Activated gamma-delta T cell treated with Interleukin-2 at 50 U/mL for 16 hours (primary cell): ENCODE data around the gene KIFC3.
"Not testable (repeated sequence)": the region's sequence is repeated elsewhere in the genome, so short reads cannot be mapped to it uniquely, and the experiment has no call there.

ENCODE experiments used
- DNase-seq: peaks from one replicate; pipeline ENCODE4 v3.0.0-alpha.2; 2020

The KIFC3 gene

DNA sequence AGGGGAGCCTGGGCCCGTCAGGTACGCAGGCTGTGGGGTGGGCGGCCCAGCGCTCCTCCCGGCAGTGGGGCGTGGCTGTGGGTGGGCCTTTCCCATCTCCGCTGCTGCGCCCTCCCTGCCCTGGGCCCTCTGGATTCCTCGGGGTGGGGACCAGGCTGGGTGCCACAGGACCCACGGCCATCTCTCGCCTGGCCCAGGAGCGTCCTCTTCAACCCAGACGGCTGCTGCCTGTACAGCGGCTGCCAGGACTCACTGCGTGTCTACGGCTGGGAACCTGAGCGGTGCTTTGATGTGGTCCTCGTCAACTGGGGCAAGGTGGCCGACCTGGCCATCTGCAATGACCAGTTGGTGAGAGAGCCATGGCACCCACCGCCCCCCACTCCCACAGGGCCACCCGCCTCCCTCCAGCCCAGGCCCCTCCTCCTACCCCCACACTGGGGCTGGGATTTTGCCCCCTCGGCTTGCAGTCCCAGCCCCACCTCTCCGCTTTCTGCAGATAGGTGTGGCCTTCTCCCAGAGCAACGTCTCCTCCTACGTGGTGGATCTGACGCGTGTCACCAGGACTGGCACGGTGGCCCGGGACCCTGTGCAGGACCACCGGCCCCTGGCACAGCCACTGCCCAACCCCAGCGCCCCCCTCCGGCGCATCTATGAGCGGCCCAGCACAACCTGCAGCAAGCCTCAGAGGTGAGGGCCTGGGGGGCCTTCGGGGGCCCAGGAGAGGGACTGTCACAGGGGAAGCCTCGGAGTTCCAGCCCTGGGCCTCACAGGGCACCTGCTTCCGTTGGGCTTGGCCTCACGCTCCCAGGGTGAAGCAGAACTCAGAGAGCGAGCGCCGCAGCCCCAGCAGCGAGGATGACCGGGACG, 49.5 kb downstream of the KIFC3 start:
- no peak for DNase-seq

DNA sequence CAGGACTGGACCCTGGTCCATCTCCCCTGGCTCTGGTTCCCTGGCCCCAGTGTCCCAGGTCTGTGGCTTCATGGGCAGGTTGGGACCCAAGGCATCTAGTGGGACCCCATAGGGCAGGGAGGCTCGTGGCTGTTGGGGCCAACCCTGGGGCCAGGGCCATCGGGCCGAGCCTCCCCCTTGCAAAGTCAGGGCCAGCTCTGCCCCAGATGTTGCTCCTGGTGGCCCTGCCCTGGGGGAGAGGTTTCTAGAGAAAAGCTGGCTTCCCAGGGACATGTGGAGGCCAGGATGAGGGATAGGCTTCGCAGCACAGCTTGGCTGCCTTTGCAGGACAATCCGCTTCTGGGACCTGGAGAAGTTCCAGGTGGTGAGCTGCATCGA, 50.1 kb downstream of the KIFC3 start:
- DNase-seq = no peak

DNA sequence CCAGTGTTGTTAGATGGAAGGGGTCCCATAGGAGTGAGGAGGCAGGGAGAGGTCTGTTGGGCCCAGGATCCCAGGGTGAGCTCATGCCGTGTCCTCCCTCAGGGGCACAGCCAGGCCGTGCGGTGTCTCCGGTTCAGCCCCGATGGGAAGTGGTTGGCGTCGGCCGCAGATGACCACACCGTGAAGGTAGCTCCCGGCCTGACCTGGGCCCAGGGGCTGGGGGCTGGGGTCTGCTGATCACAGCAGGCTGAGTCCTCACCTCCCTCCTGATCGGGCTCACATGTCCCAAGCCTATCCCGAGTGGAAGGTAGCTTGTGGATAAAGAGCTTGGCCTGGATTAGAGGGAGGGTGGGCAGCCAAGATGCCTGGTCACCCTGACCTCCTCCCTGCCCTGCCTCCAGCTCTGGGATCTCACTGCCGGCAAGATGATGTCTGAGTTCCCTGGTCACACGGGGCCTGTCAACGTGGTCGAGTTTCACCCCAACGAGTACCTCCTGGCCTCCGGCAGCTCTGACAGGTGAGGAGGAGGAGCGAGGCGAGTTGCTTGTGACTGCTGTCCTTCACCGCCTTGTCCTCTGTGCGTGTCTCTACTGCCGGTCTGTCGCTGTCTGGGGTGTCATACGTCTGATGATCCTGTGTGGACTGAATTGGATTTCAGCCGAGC, 50.6 kb downstream of the KIFC3 start:
- no peak for DNase-seq

DNA sequence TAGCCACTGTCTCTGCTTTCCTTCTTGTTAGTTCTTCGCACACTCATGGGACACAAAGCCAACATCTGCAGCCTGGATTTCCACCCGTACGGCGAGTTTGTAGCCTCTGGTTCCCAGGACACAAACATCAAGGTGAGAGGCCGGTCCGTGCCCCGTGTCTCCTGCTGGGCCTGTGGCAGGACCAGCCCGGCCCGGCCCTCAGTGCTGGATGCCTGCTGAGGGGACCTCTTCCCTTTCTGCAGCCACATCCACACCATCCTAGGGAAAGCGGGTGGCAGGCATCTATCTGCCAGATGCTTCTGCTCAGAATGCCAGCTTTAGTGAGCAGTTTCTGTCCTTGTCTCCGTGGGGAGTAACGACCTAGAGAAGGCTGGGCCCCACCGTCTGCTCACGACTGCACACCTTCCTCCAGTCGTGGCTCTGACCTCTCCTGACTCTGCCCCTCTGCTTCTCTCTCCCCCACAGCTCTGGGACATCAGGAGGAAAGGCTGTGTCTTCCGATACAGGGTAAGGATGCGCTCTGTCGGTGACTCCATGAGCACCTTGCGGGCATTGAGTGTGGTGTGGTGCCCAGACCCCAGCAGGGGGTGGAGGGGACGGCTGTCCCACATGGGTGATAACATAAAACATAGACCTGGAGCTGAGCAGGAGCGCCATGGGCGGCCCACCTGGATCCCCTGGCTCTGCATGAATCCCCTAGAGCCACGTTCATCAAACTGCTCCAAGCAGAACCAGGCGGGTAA, 51.3 kb downstream of the KIFC3 start:
- no peak for DNase-seq

DNA sequence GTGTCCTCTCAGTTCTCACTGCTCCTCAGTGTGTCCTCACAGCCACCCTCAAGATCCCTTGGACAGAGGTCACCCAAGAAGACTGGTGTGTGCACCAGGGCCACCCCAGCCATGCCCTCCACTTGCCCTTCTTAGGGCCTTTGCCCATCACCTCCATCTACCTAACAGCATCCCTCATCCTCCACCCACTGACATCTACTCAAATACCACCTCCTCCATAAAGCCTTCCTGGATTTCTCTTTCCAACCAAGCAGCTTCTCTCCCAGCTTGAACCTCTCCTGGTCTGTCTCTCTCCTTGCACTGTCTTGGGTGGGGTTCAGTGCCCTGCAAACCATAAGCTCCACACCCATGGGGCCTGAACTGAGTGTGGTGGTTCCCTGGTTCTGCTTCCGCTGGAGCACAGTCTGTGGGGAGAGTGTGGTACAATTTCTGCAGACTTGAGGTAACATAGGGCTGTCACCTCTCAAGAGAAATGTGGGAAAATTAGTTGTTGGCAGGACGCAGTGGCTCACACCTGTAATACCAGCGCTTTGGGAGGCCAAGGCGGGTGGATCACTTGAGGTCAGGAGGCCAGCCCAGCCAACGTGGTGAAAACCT, 52.3 kb downstream of the KIFC3 start:
- DNase-seq = no peak

DNA sequence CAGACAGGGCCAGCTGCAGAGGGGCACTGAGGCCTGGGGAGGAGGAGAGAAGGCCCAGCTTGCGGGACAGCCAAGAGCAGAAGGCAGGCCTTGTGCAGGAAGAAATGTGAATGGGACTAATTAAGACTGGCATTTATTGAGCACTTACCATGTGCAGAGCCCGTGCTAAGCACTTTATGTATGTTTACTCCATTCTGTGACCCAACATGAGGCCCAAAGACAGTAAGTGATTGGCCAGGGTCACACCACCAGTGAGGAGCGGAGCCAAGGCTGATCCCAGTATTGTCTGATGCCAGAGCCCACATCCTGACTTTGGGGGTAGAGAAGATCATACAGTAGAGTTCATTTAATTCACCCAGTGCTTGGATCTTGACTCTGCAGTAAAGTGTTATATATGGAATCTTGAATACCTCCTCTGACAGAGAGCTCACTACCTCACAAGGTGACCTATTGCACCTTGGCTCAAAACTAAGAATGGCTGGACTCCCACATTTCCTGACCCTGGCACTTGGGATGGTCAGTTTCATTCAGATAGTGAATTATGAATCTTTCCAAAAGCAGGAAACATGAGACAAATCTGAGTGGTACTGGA, 53.1 kb downstream of the KIFC3 start:
- DNase-seq = no peak

DNA sequence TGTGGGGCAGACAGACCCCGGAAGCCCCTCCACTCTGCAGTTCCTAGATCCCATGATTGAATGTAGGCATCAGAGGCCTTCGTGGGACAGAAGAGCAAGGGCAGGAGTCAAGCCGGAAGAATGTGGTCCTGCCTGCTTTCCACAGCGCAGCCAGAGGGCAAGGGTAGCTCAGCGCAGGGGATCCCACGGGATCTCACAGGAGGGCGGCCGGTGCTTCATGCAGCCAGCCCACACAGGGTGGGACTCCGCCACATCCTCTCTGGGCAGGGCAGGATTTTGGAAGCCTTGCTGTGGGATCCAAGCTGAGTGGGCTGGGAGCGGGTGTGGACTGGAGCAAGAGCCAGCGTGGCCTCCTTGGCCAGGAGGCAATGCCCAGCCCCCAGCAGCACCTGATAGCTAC, 53.7 kb downstream of the KIFC3 start:
- no peak for DNase-seq

DNA sequence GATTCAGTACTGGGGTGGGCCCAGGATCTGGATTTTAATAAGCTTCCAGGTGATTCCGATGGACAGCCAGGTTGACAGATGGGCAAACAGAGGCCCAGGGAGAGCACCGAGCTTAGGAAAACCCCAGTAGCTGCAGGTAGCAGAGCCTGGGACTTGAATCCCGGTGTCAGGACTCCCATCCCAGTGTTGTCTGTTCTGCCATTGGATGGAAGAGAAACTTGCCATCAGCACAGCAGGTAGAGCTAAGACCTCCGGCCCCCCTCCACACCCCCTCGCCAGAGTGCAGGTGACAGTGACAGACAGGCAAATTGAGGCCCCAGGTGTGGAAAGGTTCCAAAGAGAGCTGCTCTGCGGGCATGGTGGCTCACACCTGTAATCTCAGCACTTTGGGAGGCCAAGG, 54.3 kb downstream of the KIFC3 start:
- no peak for DNase-seq

DNA sequence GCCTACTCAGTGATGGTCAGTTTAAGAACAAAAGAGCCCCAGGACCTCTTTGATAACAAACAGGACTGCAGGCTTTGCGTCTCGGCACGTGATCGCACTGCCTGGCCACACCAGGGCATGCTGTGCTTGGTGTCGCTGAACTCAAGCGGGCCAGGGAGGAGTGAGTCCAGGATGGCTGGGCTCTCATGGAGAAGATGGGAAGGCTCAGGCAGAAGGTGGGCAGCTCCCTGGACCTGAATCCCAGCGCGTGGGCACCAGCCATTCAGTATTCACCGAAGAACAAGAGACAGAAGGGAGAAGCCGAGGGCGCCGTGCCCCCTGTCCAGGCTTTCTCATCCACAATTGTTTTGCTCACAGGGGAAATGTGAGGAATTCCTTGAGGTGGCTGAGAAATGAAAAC, 54.8 kb downstream of the KIFC3 start:
- no peak for DNase-seq

DNA sequence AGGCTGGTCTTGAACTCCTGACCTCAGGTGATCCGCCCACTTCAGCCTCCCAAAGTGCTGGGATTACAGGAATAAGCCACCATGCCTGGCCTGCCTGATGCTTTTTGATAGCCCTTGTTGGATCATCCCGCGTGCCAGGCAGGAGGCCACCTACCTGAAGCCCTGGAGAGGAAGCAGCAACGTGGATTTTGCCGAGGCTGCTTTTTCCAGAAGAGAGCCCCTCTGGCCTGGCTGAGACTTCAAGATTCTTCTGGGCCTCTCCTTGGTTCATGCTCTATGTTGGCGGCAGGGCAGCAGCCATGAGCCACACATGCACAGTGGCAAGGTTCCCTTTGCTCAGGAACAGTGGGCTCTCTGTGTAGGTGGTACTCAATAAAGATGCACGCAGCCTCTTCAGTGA, 55.2 kb downstream of the KIFC3 start:
- DNase-seq = no peak

DNA sequence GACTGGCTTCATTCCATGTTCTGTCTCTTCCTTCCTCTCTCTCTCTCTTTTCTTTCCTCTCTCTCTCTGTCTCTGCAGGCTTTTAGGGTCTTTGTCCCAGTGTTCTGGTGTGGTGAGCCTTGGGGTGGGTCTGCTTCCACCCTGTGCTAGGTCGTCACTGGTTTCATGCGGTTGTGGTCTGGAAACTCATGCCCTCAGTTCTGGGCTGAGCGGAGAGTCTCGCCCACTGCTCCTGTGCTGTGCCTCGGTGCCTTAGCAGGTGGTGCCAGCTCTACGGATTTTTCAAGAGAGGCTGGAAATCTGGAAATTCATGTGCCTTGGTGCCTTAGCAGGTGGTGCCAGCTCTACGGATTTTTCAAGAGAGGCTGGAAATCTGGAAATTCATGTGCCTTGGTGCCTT, 56.0 kb downstream of the KIFC3 start:
- not testable (repeated sequence) for DNase-seq

DNA sequence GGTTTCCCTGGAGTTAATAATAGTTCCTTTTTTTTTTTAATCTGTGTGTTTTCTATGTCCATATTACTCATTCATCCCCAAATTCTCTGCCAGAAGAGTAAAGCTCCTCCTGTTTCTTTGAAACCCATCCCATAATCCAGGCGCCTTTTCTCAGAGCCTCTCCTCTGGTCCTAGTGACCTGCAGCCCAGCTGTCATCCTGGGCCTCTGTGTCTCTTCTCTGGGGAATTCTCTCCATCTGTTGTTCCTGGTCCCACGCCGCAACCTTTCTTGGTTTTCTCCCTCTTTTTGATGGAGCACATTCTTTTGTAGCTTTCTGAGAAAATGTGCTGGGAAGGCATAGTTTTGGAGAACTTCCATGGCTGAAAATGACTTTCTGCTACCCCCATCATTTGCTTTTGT, 56.5 kb downstream of the KIFC3 start:
- no peak for DNase-seq

DNA sequence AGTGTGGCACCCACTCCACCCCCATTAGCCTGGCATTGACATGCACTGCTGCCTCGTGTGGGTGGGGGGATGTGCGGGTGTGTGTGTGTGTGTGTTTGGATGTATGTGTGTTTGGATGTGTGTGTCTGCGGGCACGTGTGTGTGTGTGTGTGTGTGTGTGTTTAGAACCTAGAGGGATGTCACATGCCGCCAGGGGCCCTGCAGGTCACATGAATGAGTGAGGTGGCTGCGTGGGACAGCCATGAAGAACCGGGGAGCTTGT, 57.7 kb downstream of the KIFC3 start:
- no peak for DNase-seq

DNA sequence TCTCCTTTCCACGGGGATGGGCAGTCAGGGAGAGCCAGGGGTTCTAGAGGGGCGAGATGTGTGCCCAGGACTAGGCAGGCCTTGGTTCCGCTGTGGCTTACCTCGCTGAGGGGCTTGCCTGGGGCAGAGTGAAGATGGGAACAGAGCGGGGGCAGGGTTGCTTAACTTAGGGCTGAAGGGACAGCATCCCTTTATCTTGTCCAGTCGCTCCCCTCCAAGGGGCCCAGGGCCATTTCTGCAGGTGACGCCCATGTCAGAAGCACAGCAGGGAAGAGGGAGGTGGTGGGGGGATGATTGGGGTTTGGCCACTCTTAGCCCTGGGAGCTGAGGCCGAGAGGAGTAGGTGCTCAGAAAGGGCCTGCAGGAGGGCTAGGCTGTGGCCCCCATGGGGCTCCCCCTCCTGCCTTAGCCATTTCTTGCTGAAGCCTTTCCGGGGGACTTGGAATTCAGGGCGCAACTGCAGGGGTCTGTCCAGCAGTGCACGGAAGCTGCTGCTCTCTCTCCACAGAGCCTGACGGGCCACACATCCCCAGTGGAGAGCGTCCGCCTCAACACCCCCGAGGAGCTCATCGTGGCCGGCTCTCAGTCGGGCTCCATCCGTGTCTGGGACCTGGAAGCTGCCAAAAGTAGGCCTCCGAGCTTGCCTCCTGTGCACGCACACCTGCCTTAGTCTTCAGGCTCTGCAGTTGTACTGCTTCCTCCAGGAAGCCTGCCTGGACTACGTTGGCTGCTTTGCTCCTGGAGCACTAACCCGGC, 58.2 kb downstream of the KIFC3 start:
- DNase-seq = no peak

DNA sequence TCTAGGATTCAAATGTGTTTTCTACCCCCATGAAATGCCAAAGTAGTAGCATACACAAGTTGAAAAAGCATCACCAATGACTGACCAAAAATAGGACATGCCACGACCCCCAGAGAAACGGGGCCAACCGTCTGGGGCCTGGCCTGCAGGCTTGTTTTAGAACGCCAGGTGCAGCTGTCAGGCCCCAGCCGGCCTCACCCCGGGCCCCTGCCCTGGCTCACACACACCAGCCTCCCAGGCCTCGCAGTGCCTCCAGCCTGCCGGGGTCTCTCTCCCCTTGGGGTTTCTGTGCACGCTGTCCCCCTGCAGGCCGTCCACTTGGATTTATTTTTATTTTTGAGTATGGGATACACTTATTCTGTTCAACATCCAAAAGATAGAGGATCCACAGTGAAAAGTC, 58.8 kb downstream of the KIFC3 start:
- no peak for DNase-seq

DNA sequence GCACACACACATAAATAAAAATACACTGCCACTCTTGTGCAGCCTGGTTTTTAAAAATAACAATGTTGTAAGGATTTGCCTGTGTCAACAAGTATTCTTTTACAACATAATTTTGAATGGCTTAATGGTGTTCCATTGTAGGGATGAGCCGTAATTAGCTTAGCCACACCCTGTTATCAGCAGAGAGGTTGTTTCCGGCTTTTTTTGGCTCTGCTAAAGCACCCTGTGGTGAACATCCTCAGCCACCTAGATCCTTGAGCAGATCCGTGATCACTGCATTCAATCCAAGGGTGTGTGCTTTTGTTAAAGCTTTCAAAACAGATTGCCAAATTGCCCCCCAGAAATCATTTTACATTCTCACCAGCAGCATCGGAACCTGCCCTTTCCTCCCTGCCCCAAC, 59.7 kb downstream of the KIFC3 start:
- DNase-seq = no peak

DNA sequence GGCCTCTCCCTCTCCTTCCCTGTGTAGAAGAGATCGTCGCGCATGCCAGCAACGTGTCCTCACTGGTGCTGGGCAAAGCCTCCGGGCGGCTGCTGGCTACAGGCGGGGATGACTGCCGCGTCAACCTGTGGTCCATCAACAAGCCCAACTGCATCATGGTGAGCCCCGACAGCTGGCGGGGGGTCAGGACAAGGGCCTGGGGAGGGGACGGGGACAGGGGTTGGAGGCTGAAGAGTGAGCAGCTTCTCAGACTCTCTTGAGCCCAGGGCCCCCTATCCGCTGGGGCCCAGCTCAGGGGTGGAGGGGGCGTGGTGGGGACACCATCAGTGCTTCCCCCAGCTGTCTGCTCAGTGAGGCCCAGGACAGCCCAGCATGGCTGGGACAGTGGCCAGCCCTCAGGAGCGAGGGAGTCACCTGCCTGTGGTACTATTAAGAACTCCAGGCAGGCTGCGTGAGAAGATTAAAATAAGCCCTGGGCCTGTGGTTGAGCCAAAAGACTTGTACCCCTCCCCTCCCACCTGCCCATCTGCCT, 60.6 kb downstream of the KIFC3 start:
- no peak for DNase-seq

DNA sequence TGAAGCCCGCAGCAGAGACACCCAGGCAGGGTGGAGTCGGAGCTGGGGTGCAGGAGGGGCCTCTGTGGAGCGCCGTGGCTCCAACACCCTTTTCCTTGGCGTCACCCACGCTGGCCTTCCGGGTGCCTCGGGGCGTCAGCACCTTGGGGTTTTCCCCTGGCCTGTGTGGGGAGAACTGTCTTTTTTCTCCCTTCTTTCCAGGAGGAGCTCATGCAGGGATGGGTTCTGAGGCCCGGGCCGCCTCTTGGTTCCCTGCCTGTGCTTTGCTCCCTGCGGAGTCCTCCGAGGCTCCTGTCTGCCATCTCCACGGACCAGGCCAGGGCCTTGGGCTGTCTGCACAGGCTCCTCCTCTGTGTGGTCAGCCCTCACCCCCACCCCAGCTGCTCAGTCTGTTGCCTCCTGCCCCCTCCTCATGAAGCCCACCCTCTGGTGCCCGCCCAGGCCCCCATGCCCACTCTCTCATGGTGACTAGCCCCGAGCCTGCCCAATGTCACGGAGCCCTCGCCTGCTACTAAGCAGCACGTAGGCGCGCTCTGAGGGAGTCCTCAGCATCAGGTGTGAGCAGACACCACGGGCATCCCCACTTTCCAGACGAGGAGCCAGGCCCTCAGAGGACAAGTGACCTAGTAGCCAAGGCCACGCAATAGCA, 61.7 kb downstream of the KIFC3 start:
- no peak for DNase-seq

DNA sequence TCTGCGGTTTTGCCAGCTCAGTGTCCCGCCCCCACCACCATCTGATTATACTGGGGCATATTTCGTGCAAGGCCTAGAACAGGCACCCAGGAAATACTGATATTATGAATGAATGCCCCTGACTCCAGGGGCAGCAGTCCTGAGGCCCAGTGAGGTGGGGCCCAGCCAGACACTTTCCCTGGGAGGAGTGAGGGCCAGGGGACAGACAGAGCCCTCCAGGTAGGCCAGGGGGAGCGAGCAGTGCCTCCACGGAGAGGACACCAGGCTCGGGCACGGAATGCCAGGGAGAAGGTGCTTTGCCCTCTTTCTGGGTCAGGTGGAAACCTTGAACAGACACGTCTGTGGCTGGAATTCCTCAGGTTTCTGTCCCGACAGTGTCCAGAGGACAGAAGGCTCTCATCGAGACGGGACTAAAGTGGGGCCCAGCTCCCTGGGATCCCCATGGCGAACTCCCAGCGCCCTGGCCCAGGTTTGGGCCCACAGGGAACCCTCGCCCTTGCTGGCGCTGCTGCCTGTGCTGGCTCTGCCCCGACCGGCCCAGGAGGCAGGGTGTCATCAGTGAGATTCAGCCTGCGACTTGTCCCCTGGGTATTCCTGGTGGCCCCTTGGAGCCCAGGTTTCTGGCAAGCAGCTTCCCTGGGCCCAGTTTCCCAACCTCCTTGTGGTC, 62.4 kb downstream of the KIFC3 start:
- DNase-seq = no peak

DNA sequence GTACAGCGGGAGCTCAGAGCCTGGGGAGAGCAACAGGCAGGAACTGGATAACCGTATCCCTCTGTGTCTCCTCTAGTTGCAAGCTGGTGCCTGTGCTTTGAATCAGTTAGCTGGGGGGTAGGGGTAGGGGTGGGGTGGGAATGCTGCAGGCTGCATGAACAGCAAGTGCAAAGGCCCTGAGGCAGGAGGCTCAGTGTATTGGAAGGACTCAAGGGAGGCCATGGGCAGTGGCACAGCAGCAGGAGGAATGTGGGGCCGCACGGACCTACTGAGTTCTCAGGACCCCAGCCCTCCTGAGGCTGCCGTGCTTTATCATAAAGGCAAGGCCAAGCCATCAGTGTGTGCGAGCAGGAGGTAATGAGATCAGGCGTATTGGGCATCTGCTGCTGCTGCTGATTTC, 63.4 kb downstream of the KIFC3 start:
- DNase-seq = no peak
